Activated CD4-positive, alpha-beta T cell treated with anti-CD3 and anti-CD28 coated beads, Interleukin-2, amount 10 ng/mL, durations not matched to agents 24 days and 14 days (primary cell): Measurements from ENCODE around the gene FBXO4. TPM values are rescaled to one million over a fixed set of nuclear protein-coding genes. Genes with fewer than 3 reads are reported as not detected.
"Not testable (repeated sequence)": the region's sequence is repeated elsewhere in the genome, so short reads cannot be mapped to it uniquely, and the experiment has no call there.

Source experiments
- DNase-seq: peaks from one replicate; pipeline ENCODE4 v3.0.0; 2022
- H3K27ac Mint-ChIP-seq: one replicate; pipeline ENCODE4 v1.8.0; 2022; ENCODE audit warnings: mild to moderate bottlenecking, mixed read lengths
- H3K27me3 Mint-ChIP-seq: one replicate; pipeline ENCODE4 v1.8.0; 2022; ENCODE audit warnings: mixed read lengths
- H3K36me3 Mint-ChIP-seq: one replicate; pipeline ENCODE4 v1.8.0; 2022; ENCODE audit warnings: low read depth, mild to moderate bottlenecking, mixed read lengths
- H3K4me1 Mint-ChIP-seq: one replicate; pipeline ENCODE4 v1.8.0; 2021; ENCODE audit warnings: mixed read lengths
- H3K4me3 Mint-ChIP-seq: one replicate; pipeline ENCODE4 v1.8.0; 2022; ENCODE audit warnings: mild to moderate bottlenecking, moderate library complexity, mixed read lengths
- H3K9me3 Mint-ChIP-seq: one replicate; pipeline ENCODE4 v1.8.0; 2021; ENCODE audit warnings: mixed read lengths
- intact Hi-C: fragments of 100-400 bp; cut with micrococcal nuclease; formaldehyde crosslinking; loops from one replicate; pipeline ENCODE4 v1.15.1; 2023
- total RNA-seq: library from RNA; stranded (reverse); gene quantifications from 2 replicates; pipeline ENCODE4 v1.2.3, GENCODE V29; 2022

FBXO4 gene
- total RNA-seq, 1 donor from 2014 or later, result 16.8 TPM

- no peaks in the 10 kb centered on the region for H3K4me1 Mint-ChIP-seq
- intact Hi-C loops, result no loop called here
- no peaks in the 10 kb centered on the region for H3K36me3 Mint-ChIP-seq
- no peak overlapping the region for H3K4me3 Mint-ChIP-seq
- H3K27me3 Mint-ChIP-seq, result peaks cover 4% of the 10 kb centered on the region
- DNase-seq, result no peak
- no peak overlapping the region for H3K27ac Mint-ChIP-seq
- H3K9me3 Mint-ChIP-seq, result no peaks in the 10 kb centered on the region
These were observed 55.3 kb downstream of the FBXO4 start for GRCh38 chr5:41980396-41980795.

GRCh38 chr5:41980870-41981269 is 55.8 kb downstream of the FBXO4 start:
- Mint-ChIP-seq H3K4me1 (no peaks in the 10 kb centered on the region), H3K27me3 (peaks cover 5% of the 10 kb centered on the region), H3K9me3 (no peaks in the 10 kb centered on the region), H3K36me3 (no peaks in the 10 kb centered on the region), H3K27ac (no peak overlapping the region), H3K4me3 (no peak overlapping the region)
- intact Hi-C loops, result no loop called here
- DNase-seq, result no peak

- intact Hi-C loops, H3K9me3 Mint-ChIP-seq, H3K27ac Mint-ChIP-seq, H3K36me3 Mint-ChIP-seq, H3K4me3 Mint-ChIP-seq, DNase-seq, H3K4me1 Mint-ChIP-seq: not testable (repeated sequence)
- peaks cover 14% of the 10 kb centered on the region for H3K27me3 Mint-ChIP-seq
These were observed 57.8 kb downstream of the FBXO4 start for GRCh38 chr5:41982858-41983257.

- no peak for DNase-seq
- H3K27me3 Mint-ChIP-seq, result peaks cover 15% of the 10 kb centered on the region
- H3K9me3 Mint-ChIP-seq, result no peaks in the 10 kb centered on the region
- no peaks in the 10 kb centered on the region for H3K36me3 Mint-ChIP-seq
- intact Hi-C loops, result no loop called here
- no peak overlapping the region for H3K27ac Mint-ChIP-seq
- H3K4me3 Mint-ChIP-seq, result no peak overlapping the region
- H3K4me1 Mint-ChIP-seq, result no peaks in the 10 kb centered on the region
These were observed 58.2 kb downstream of the FBXO4 start for GRCh38 chr5:41983284-41983683.

- H3K9me3 Mint-ChIP-seq, result no peaks in the 10 kb centered on the region
- H3K4me3 Mint-ChIP-seq, result no peak overlapping the region
- no peaks in the 10 kb centered on the region for H3K4me1 Mint-ChIP-seq
- no peak for DNase-seq
- intact Hi-C loops, result no loop called here
- peaks cover 17% of the 10 kb centered on the region for H3K27me3 Mint-ChIP-seq
- H3K27ac Mint-ChIP-seq, result no peak overlapping the region
- H3K36me3 Mint-ChIP-seq, result no peaks in the 10 kb centered on the region
These were observed 61.0 kb downstream of the FBXO4 start for GRCh38 chr5:41985945-41986695.

Other genes with a start within 250 kb of the FBXO4 start
- 92.6 and 93.4 TPM in 2 replicates for gene OXCT1, start 54.9 kb upstream of the FBXO4 start, total RNA-seq
- gene RIMOC1, start 20.9 kb upstream of the FBXO4 start, total RNA-seq, result 29.6 and 31.7 TPM in 2 replicates